ENCODE data around the gene DDX51. TPM values are rescaled to one million over a fixed set of nuclear protein-coding genes. Genes with fewer than 3 reads are reported as not detected.
A peak's percentile ranks its signal among the peaks of the same experiment; 100 is the strongest.

DDX51 gene
- total RNA-seq, 1 experiment from 2014 or later: 26.7 TPM

GRCh38 chr12:132180648-132181546 lies 36.8 kb upstream of the DDX51 start:
- Histone ChIP-seq H3K4me3 (ENCODE audit: low read length) (no peak overlapping the region), H3K9ac (ENCODE audit: low read length) (no peak overlapping the region), H3F3A (ENCODE audit: low read length, unreplicated experiment) (no peaks in the 10 kb centered on the region), H3K27me3 (ENCODE audit: low read length) (peaks cover 39% of the 10 kb centered on the region), H3K9me2 (replicated peaks; ENCODE audit: low read length) (no peaks in the 10 kb centered on the region), H2AFZ (ENCODE audit: low read length) (no peak overlapping the region), H3K4me2 (ENCODE audit: low read length) (no peak overlapping the region), H3K9me3 (ENCODE audit: low read length) (no peaks in the 10 kb centered on the region), H3K4me1 (ENCODE audit: insufficient read depth, low read length) (peaks cover 10% of the 10 kb centered on the region; the same call in 1 of the 2 replicates), H4K20me1 (ENCODE audit: low read length) (no peaks in the 10 kb centered on the region), H3K27ac (ENCODE audit: low read length) (no peak overlapping the region), H3K36me3 (ENCODE audit: low read depth, low read length) (no peaks in the 10 kb centered on the region), H3K79me2 (ENCODE audit: low read length) (no peaks in the 10 kb centered on the region)
- intact Hi-C loops (cut with micrococcal nuclease): no loop called here
- no peak for DNase-seq
- BruUV-seq (replicated peaks): no TSS peak
- TF ChIP-seq EZH2 (IDR thresholded peaks at IDR 0.05; ENCODE audit: low read length, unreplicated experiment) (no peak), EZH2phosphoT487 (IDR thresholded peaks at IDR 0.05; ENCODE audit: borderline replicate concordance, low read length) (no peak), CTCF (conservative IDR thresholded peaks at IDR 0.05; ENCODE audit: low read depth, low read length) (no peak)
- POLR2A ChIA-PET (ENCODE audit: unreplicated experiment): no interaction called here
- CTCF ChIA-PET: no interaction called here
- ATAC-seq: no peak

DNA sequence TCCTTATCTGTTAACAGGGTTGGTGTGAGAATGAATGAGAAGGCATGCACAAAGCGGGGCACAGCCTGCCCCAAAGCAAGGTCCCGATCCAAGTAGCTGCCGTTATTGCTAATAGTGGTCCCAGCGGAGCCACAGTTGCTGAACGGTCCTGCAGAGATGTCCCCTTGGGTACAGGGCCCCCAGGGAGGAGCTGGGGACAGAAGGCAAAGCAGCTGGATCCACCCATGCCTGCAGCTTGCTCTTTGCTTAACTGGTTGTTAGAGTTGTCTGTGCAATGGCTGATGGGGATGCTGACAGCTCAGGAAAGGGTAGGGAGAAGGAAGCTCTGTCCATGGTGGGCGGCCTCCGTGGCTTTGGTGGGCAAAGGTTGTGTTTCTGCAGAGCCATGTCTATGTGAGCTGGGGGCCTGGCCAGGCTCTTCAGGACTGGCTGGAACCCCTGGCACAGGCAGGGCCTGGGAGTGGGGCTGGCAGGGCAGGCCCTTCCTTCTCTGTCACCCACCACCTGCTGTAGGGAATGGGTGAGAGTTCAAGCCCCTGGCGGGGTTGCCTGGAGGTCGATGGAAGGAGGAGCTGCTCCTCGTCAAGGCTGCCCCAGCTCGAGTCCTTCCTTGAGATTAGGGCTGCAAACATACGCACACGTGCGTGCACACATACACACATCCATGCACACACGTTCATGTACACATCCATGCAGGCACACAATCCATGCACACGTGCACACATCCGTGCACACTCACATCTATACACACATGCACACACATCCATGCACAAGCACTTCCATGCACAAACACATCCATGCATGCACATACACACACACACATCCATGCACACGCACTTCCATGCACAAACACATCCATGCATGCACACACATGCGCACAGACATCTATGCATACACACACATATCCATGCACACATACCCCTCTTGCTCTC lies 35.6 kb upstream of the DDX51 start:
- H3K4me1 ChIP-seq (ENCODE audit: insufficient read depth, low read length): peaks cover 10% of the 10 kb centered on the region; the same call in 1 of the 2 replicates
- no peaks in the 10 kb centered on the region for H4K20me1 ChIP-seq (ENCODE audit: low read length)
- no TSS peak for BruUV-seq (replicated peaks)
- no peaks in the 10 kb centered on the region for H3K9me2 ChIP-seq (replicated peaks; ENCODE audit: low read length)
- no peaks in the 10 kb centered on the region for H3K79me2 ChIP-seq (ENCODE audit: low read length)
- no peak overlapping the region for H3K9ac ChIP-seq (ENCODE audit: low read length)
- peak overlapping the region; percentile 65 for H3K4me3 ChIP-seq (ENCODE audit: low read length)
- DNase-seq (no peak), ATAC-seq (no peak)
- TF ChIP-seq CTCF (conservative IDR thresholded peaks at IDR 0.05; ENCODE audit: low read depth, low read length) (no peak), EZH2 (IDR thresholded peaks at IDR 0.05; ENCODE audit: low read length, unreplicated experiment) (no peak), EZH2phosphoT487 (IDR thresholded peaks at IDR 0.05; ENCODE audit: borderline replicate concordance, low read length) (no peak)
- no peaks in the 10 kb centered on the region for H3K9me3 ChIP-seq (ENCODE audit: low read length)
- H3K27ac ChIP-seq (ENCODE audit: low read length): no peak overlapping the region
- intact Hi-C loops (cut with micrococcal nuclease): no loop called here
- ChIA-PET CTCF (interaction anchor here (0.6 to 1.2 kb wide), 4 partner anchors 18 to 77 kb away, joined by 3 to 5 read pairs (median 4); no protein-coding TSS in a partner anchor), POLR2A (ENCODE audit: unreplicated experiment) (no interaction called here)
- peak overlapping the region; percentile 82 for H2AFZ ChIP-seq (ENCODE audit: low read length)
- H3K27me3 ChIP-seq (ENCODE audit: low read length): peaks cover 41% of the 10 kb centered on the region
- no peaks in the 10 kb centered on the region for H3F3A ChIP-seq (ENCODE audit: low read length, unreplicated experiment)
- H3K36me3 ChIP-seq (ENCODE audit: low read depth, low read length): no peaks in the 10 kb centered on the region
- H3K4me2 ChIP-seq (ENCODE audit: low read length): peak overlapping the region; percentile 89

All from PC-3 (cell line).